ENCODE measurements around the gene HHIPL1. TPM values are rescaled to one million over a fixed set of nuclear protein-coding genes. Genes with fewer than 3 reads are reported as not detected.

HHIPL1 gene
- total and polyA plus RNA-seq, 2 of the 8 experiments (the other 6 are each of a cell fraction or from before 2014, with no cell fraction given) = 1.5 to 2.6 TPM

DNA sequence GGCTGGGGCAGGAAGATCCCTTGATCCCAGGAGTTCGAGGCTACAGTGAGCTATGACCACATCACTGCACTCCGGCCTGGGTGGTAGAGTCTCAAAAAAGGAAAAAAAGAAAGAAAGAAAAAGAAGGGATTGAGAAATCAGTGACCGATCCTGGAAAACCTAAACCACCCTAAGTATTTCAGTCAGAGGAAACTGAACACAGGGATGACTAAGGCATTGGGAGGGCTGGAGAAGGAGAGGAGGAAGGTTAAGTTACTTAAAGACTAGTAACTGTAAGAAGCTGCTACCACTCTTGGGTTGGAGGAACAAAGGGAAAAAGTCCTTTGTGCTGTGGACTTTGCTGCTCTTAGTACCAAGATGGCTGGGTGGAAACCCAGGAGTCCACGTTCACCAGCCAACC, 10.6 kb downstream of the HHIPL1 start:
- Histone ChIP-seq H3K9me3 (ENCODE audit: insufficient read depth in 2 of 2, low read depth in 1 of 2, low read length in 1 of 2) (no peaks in the 10 kb centered on the region), H3K23ac (ENCODE audit: insufficient read length) (no peak overlapping the region), H2AK5ac (ENCODE audit: low read depth, low read length) (no peak overlapping the region), H3K4me3 (ENCODE audit: extremely low read depth in 1 of 4, insufficient read depth in 2 of 4, low read depth in 3 of 4, low read length in 4 of 4) (no peak overlapping the region), H3K18ac (ENCODE audit: extremely low read depth, low read length) (no peak overlapping the region), H3K4ac (replicated peaks; ENCODE audit: insufficient read length, low read depth, low read length) (no peak overlapping the region), H2BK20ac (ENCODE audit: low read length) (no peak overlapping the region), H3K14ac (ENCODE audit: insufficient read length) (no peak overlapping the region), H4K8ac (ENCODE audit: extremely low read depth, insufficient read depth, low read length) (no peak overlapping the region), H3K36me3 (ENCODE audit: control insufficient read depth in 2 of 4, insufficient read depth in 4 of 4, low read length in 3 of 4) (no peaks in the 10 kb centered on the region), H2BK5ac (ENCODE audit: low read depth, low read length) (no peak overlapping the region), H2BK12ac (ENCODE audit: low read depth, low read length) (no peak overlapping the region), H4K91ac (replicated peaks; ENCODE audit: insufficient read length, low read length) (no peak overlapping the region), H3K27me3 (replicated peaks in 1 of 4; ENCODE audit: control insufficient read depth in 3 of 4, extremely low read depth in 1 of 4, insufficient read depth in 3 of 4, low read length in 3 of 4) (peaks cover 0 to 9% (median 3%) of the 10 kb centered on the region in 4 experiments; a peak in 3 of 7 replicates), H4K5ac (ENCODE audit: insufficient read length, low read depth, low read length) (no peak overlapping the region), H3K4me2 (ENCODE audit: insufficient read depth in 1 of 2, low read depth in 2 of 2, low read length in 2 of 2) (no peak overlapping the region), H3K79me1 (ENCODE audit: low read depth, low read length) (no peaks in the 10 kb centered on the region), H3K23me2 (ENCODE audit: low read depth, low read length) (peaks cover 16% of the 10 kb centered on the region), H3K79me2 (ENCODE audit: control insufficient read depth in 1 of 2, insufficient read depth in 2 of 2, low read length in 2 of 2) (no peaks in the 10 kb centered on the region), H2BK15ac (ENCODE audit: low read length) (no peak overlapping the region), H3K56ac (replicated peaks; ENCODE audit: insufficient read length, low read depth, low read length) (no peak overlapping the region), H4K20me1 (replicated peaks in 1 of 2; ENCODE audit: control insufficient read depth in 1 of 2, insufficient read depth in 2 of 2, low read length in 2 of 2) (peaks cover 0 to 3% of the 10 kb centered on the region in 2 experiments), H2BK120ac (replicated peaks; ENCODE audit: low read depth, low read length) (no peak overlapping the region), H3K27ac (ENCODE audit: low read depth, low read length) (no peak overlapping the region), H3K9ac (replicated peaks in 1 of 4; ENCODE audit: extremely low read depth in 1 of 4, low read depth in 3 of 4, low read length in 3 of 4) (no peak overlapping the region), H3K4me1 (replicated peaks in 1 of 4; ENCODE audit: control insufficient read depth in 3 of 4, insufficient read depth in 4 of 4, low read length in 3 of 4) (peaks cover 3 to 10% (median 6%) of the 10 kb centered on the region in 4 experiments), H2AFZ (ENCODE audit: low read length) (no peak overlapping the region)
- FAIRE-seq = no peak
- POLR2A ChIA-PET (ENCODE audit: partially characterized antibody) = interaction anchor here (0.7 to 1.2 kb wide), 2 partner anchors 9 to 51 kb away, joined by 3 read pairs; no protein-coding TSS in a partner anchor
- WGBS, 2 experiments (ENCODE audit: extremely low coverage in 1 of 2, insufficient coverage in 1 of 2, insufficient read length in 1 of 2, insufficient replicate concordance in 2 of 2, low coverage in 1 of 2, low lambda C conversion rate in 2 of 2, missing lambda C conversion rate in 1 of 2) = 88% methylated on average over 4 of the region's 4 CpGs; no CpG with 5 or more reads in 1 of the 2 experiments
- DNase-seq (ENCODE audit: low read depth in 1 of 2, low spot score in 2 of 2) = no peak
- no peak for TF ChIP-seq TCF12 (IDR thresholded peaks at IDR 0.05; ENCODE audit: low read depth, low read length)
- TF ChIP-seq CBX5 (IDR thresholded peaks at IDR 0.05; ENCODE audit: low read depth, low read length) = no peak
- TF ChIP-seq RNF2 (IDR thresholded peaks at IDR 0.05; ENCODE audit: borderline replicate concordance, low read depth, low read length, missing control alignments, poor library complexity, severe bottlenecking) = no peak
- TF ChIP-seq KDM1A (IDR thresholded peaks at IDR 0.05; ENCODE audit: borderline replicate concordance, low read length) = no peak
- TF ChIP-seq POLR2AphosphoS5 (IDR thresholded peaks at IDR 0.05; ENCODE audit: low read depth, low read length) = no peak
- no peak for TF ChIP-seq BRCA1 (IDR thresholded peaks at IDR 0.05; ENCODE audit: low read depth, low read length)
- CTCF ChIA-PET (ENCODE audit: partially characterized antibody) = interaction anchor here (0.6 to 1.7 kb wide), 7 partner anchors 8 to 262 kb away, joined by 3 to 5 read pairs (median 4); no protein-coding TSS in a partner anchor

Measured in H1 (cell line).